A549 (cell line): ENCODE data around the gene PDCD6IP. TPM values are rescaled to one million over a fixed set of nuclear protein-coding genes. Genes with fewer than 3 reads are reported as not detected.

Experiments used
- ATAC-seq, 2 experiments: fragments of 200-7000 bp in 1 of 2; fragments of >200 bp in 1 of 2; cut with Nextera tagmentation in 1 of 2; cut with Tn5 transposase in 1 of 2; 3 replicates each; pipeline versions ENCODE4 v1.8.0 to v1.9.1; 2018 to 2020; ENCODE audit warnings: mild to moderate bottlenecking in 1 of 2, moderate library complexity in 1 of 2
- CTCF ChIA-PET: fragments of 300-600 bp; sonication (Branson Sonifier 250); formaldehyde crosslinking; extraction: SDS; loops from one replicate; lab custom pipeline; 2021; ENCODE audit warnings: antibody characterized with exemption, inconsistent platforms; lab: Yijun Ruan, JAX
- POLR2A ChIA-PET: fragments of 350-600 bp; formaldehyde crosslinking; extraction: SDS; loops from one replicate; lab custom pipeline; 2021; ENCODE audit warnings: antibody characterized with exemption, inconsistent platforms; lab: Yijun Ruan, JAX
- DNase-seq, 2 experiments: peaks; one replicate each; pipeline versions ENCODE4 v3.0.0 to v3.0.0-alpha.2; 2011 to 2016; ENCODE audit warnings: low read depth in 1 of 2, low spot score in 1 of 2
- FAIRE-seq: peaks from 2 replicates; lab custom pipeline; 2011; peaks lifted over from hg19 to GRCh38; lab: Jason Lieb, UNC
- H3K27ac ChIP-seq, 2 experiments: fragments of >200 bp; sonication (Bioruptor Twin); formaldehyde crosslinking; 3 replicates each; pipeline ENCODE4 v1.5.1; 2016 to 2017
- H3K4me1 ChIP-seq: fragments of >200 bp; sonication (Bioruptor Twin); formaldehyde crosslinking; 3 replicates; pipeline ENCODE4 v1.6.1; 2016
- H3K4me2 ChIP-seq: fragments of >200 bp; sonication (Bioruptor Twin); formaldehyde crosslinking; 3 replicates; pipeline ENCODE4 v1.6.1; 2016
- H3K4me3 ChIP-seq: fragments of >200 bp; sonication (Bioruptor Twin); formaldehyde crosslinking; 3 replicates; pipeline ENCODE4 v1.5.1; 2016
- H3K9me3 ChIP-seq: fragments of >200 bp; sonication (Bioruptor Twin); formaldehyde crosslinking; 3 replicates; pipeline ENCODE4 v1.6.1; 2016
- BHLHE40 ChIP-seq: IDR thresholded peaks from 2 replicates; pipeline ENCODE4 v1.6.1; 2012; ENCODE audit warnings: low read depth, low read length, inconsistent platforms
- CBX8 ChIP-seq: fragments of 200-600 bp; sonication (generic); IDR thresholded peaks from 2 replicates; pipeline ENCODE4 v1.6.1; 2016
- CHD2 ChIP-seq: fragments of 150-350 bp; IDR thresholded peaks from 2 replicates; pipeline ENCODE4 v1.6.1; 2014; ENCODE audit warnings: low read length; ENCODE audit not compliant: partially characterized antibody
- CHD4 ChIP-seq: fragments of 200-600 bp; sonication (generic); IDR thresholded peaks from 2 replicates; pipeline ENCODE4 v1.6.1; 2016; ENCODE audit warnings: antibody characterized with exemption, mild to moderate bottlenecking, borderline replicate concordance
- EHF ChIP-seq: fragments of 250-450 bp; sonication (Bioruptor Pico); IDR thresholded peaks from 2 replicates; pipeline ENCODE4 v1.5.0; 2020; ENCODE audit warnings: mild to moderate bottlenecking
- EHMT2 ChIP-seq: fragments of 200-600 bp; sonication (generic); IDR thresholded peaks from 2 replicates; pipeline ENCODE4 v1.6.1; 2016; ENCODE audit warnings: antibody characterized with exemption, low read depth, mild to moderate bottlenecking, moderate library complexity
- ELK1 ChIP-seq: fragments of 150-350 bp; IDR thresholded peaks from 2 replicates; pipeline ENCODE4 v1.6.1; 2014; ENCODE audit warnings: low read depth, mild to moderate bottlenecking, low read length
- EP300 ChIP-seq, 2 experiments: fragments of >200 bp; sonication (Bioruptor Twin); formaldehyde crosslinking; IDR thresholded peaks; 2 replicates in 1 of 2; 3 replicates in 1 of 2; pipeline ENCODE4 v1.6.1; 2016 to 2017
- ESRRA ChIP-seq: fragments of 150-350 bp; IDR thresholded peaks from 2 replicates; pipeline ENCODE4 v1.6.1; 2014; ENCODE audit warnings: mild to moderate bottlenecking, low read length, borderline replicate concordance
- FOSB ChIP-seq: fragments of 250-450 bp; sonication (Bioruptor Pico); IDR thresholded peaks from 2 replicates; pipeline ENCODE4 v1.5.0; 2020; ENCODE audit warnings: mild to moderate bottlenecking, moderate library complexity
- FOSL2 ChIP-seq, 2 experiments: fragments of 450-650 bp in 1 of 2; fragments of >200 bp in 1 of 2; sonication (Bioruptor Twin) in 1 of 2; formaldehyde crosslinking; IDR thresholded peaks; 2 replicates each; pipeline versions ENCODE4 v1.5.0 to v1.6.1; 2016 to 2020; ENCODE audit warnings: mild to moderate bottlenecking in 1 of 2, moderate library complexity in 1 of 2
- HDAC2 ChIP-seq: fragments of 200-600 bp; sonication (generic); IDR thresholded peaks from 2 replicates; pipeline ENCODE4 v1.6.1; 2016
- JUNB ChIP-seq: fragments of >200 bp; sonication (Bioruptor Twin); formaldehyde crosslinking; IDR thresholded peaks from 2 replicates; pipeline ENCODE4 v1.6.1; 2016
- KDM1A ChIP-seq: fragments of 200-600 bp; sonication (generic); IDR thresholded peaks from 2 replicates; pipeline ENCODE4 v1.6.1; 2016; ENCODE audit warnings: low read depth, mild to moderate bottlenecking
- MAFK ChIP-seq: fragments of 450-650 bp; IDR thresholded peaks from 2 replicates; pipeline ENCODE4 v1.6.1; 2014; ENCODE audit not compliant: partially characterized antibody
- MAX ChIP-seq: IDR thresholded peaks from 2 replicates; pipeline ENCODE4 v1.6.1; 2012
- MAZ ChIP-seq: fragments of 150-350 bp; IDR thresholded peaks from 2 replicates; pipeline ENCODE4 v1.6.1; 2014; ENCODE audit warnings: antibody characterized with exemption, low read depth, low read length, borderline replicate concordance
- MYC ChIP-seq: IDR thresholded peaks from 2 replicates; pipeline ENCODE4 v1.6.1; 2012; ENCODE audit warnings: mild to moderate bottlenecking, inconsistent platforms, low read length, improper control_type of control experiment, borderline replicate concordance
- NFE2L2 ChIP-seq: fragments of 150-350 bp; conservative IDR thresholded peaks from 2 replicates; pipeline ENCODE4 v1.6.1; 2014; ENCODE audit warnings: low read length
- NR3C1 ChIP-seq: fragments of >200 bp; sonication (Bioruptor Twin); formaldehyde crosslinking; IDR thresholded peaks from 3 replicates; pipeline ENCODE4 v1.6.1; 2017
- POLR2A ChIP-seq: IDR thresholded peaks from 2 replicates; pipeline ENCODE4 v1.6.1; 2012; ENCODE audit warnings: mild to moderate bottlenecking, low read length
- RARB ChIP-seq: fragments of 250-450 bp; sonication (Bioruptor Pico); IDR thresholded peaks from 2 replicates; pipeline ENCODE4 v1.8.0; 2021; ENCODE audit warnings: mild to moderate bottlenecking, moderate library complexity
- RFX5 ChIP-seq: fragments of 450-650 bp; IDR thresholded peaks from 2 replicates; pipeline ENCODE4 v1.7.1; 2014; ENCODE audit warnings: antibody characterized with exemption, mild to moderate bottlenecking, moderate library complexity
- SMC3 ChIP-seq: fragments of >200 bp; sonication (Bioruptor Twin); formaldehyde crosslinking; IDR thresholded peaks from 3 replicates; pipeline ENCODE4 v1.6.1; 2018; ENCODE audit warnings: inconsistent platforms
- SREBF2 ChIP-seq: fragments of 450-650 bp; IDR thresholded peaks from 2 replicates; pipeline ENCODE4 v1.6.1; 2014; ENCODE audit warnings: mild to moderate bottlenecking, moderate library complexity
- TP53 ChIP-seq: fragments of 250-450 bp; sonication (Bioruptor Pico); IDR thresholded peaks from 2 replicates; pipeline ENCODE4 v1.5.0; 2021; ENCODE audit warnings: mild to moderate bottlenecking, moderate library complexity
- USF2 ChIP-seq: fragments of 450-650 bp; IDR thresholded peaks from 2 replicates; pipeline ENCODE4 v1.6.1; 2014; ENCODE audit warnings: antibody characterized with exemption
- ZNF302 ChIP-seq: fragments of 250-450 bp; sonication (Bioruptor Pico); IDR thresholded peaks from 2 replicates; pipeline ENCODE4 v1.9.0; 2021; ENCODE audit warnings: inconsistent platforms, mild to moderate bottlenecking, moderate library complexity
- WGBS: methylation state at CpG from one replicate; pipeline ENCODE4 v1.1.6; 2017; ENCODE audit errors: missing lambda C conversion rate; 5-methylcytosine and 5-hydroxymethylcytosine counted together
- polyA plus RNA-seq, 4 experiments: library from polyadenylated mRNA; depleted of rRNA in 3 of 4; stranded (reverse); fragments of >200 nt; fragmentation: RNase III in 1 of 4; extraction: RNeasy Plus Mini Kit Qiagen cat#74134 plus additional on column Dnase treatment in 1 of 4; gene quantifications; 2 replicates in 3 of 4; 3 replicates in 1 of 4; pipeline ENCODE4 v1.2.3, GENCODE V29; 2011 to 2017
- TF ChIP-seq, protein P1 (sequence below): fragments of >200 bp; sonication (Bioruptor Twin); formaldehyde crosslinking; IDR thresholded peaks from 2 replicates; pipeline ENCODE4 v1.6.1; 2016
- TF ChIP-seq, protein P2 (sequence below): fragments of 200-600 bp; sonication (generic); IDR thresholded peaks from 2 replicates; pipeline ENCODE4 v1.6.1; 2016; ENCODE audit warnings: antibody characterized with exemption, mild to moderate bottlenecking, moderate library complexity

The PDCD6IP gene
- polyA plus RNA-seq, 2 of the 4 experiments (the other 2 are of a cell fraction): 145 to 221 TPM

DNA sequence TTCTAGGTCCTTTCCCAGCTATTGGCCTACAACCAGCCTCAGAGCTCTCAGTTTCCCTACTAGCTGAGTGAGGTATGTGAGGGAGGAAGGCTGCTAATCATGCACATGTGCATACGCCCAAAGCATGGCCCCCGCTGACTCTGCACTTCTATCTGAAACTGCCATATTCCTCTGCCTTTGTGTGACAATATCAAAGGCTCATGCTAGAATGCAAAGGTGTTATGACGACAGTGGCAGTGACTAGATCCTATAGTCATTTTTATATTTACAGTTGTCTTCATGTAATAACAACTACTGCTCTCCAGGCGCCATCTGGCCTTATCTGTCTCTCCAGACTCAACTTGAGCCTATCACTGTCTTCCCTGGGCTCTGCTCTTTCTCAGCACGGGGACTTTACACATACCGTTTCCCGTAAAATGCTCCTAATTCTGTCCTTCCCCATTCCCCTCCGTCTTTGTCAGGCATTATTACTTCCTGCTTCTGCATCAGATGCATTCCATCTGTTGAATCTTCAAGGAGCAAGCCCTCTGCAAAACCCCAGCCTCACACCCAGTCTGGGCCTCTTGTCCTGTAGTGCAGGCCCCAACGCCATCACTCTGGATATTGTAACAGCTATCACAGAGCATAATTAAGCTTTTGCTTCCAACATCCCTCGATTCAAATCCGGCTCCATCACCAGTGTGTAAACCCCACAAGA lies 102.5 kb downstream of the PDCD6IP start:
- CTCF ChIA-PET: interaction anchor here (1.0 to 1.6 kb wide), 2 partner anchors 359 to 783 kb away, joined by 3 to 5 read pairs; no protein-coding TSS in a partner anchor
- Histone ChIP-seq H3K4me2 (no peak overlapping the region), H3K4me3 (no peak overlapping the region), H3K9me3 (no peaks in the 10 kb centered on the region), H3K4me1 (no peaks in the 10 kb centered on the region), H3K27ac (no peak overlapping the region)
- WGBS: 83% methylated on average over 11 of the region's 11 CpGs
- TF ChIP-seq EHMT2 (no peak), JUNB (no peak), ELK1 (no peak), ESRRA (no peak), KDM1A (no peak), CHD2 (no peak), FOSB (CRISPR knock-in tag) (no peak), SREBF2 (no peak), MAX (no peak)
- TF ChIP-seq, protein P1, sequence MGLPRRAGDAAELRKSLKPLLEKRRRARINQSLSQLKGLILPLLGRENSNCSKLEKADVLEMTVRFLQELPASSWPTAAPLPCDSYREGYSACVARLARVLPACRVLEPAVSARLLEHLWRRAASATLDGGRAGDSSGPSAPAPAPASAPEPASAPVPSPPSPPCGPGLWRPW: no peak
- FAIRE-seq (no peak), ATAC-seq (no peak), DNase-seq (no peak)
- POLR2A ChIA-PET: no interaction called here

DNA sequence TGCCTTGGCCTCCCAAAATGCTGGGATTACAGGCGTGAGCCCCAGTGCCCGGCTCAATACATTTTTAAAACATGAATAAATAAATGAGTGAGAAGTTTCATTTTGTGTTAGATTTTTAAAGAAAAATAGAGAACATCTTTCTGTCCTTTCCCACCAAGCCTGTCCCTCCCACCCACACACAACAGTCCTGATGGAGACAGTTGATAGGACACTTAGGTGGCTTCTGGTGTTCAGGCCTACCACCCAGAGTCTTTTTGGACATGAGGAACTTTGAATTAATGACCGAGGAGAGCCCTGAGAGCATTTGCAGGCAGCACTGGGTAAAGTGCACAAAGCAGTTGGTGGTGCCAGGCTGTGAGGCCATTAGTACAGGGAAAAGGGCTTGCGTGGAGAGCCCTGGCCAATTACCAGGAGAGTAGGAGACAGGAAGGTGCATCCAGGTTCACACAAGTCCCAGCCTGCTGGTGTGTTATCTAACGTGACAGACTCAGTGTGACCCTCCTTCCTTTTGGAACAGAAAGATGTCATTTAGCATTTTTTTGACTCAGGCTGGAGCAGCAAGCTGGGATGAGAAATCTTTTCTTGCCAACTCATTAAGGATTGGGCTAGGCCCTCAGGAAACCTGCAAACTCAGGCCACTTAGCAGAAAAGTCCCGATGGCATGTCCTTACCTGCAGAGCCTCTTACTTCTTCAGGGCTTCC lies 103.6 kb downstream of the PDCD6IP start:
- CTCF ChIA-PET: interaction anchor here (0.6 to 1.6 kb wide), 3 partner anchors 782 to 1183 kb away, joined by 3 to 5 read pairs (median 3); no protein-coding TSS in a partner anchor
- ATAC-seq (no peak), FAIRE-seq (no peak)

GRCh38 chr3:33904730-33905129 lies 106.3 kb downstream of the PDCD6IP start:
- ChIA-PET CTCF (interaction anchor here (2.8 kb wide), 1 partner anchor 21 kb away, joined by 13 read pairs; no protein-coding TSS in a partner anchor), POLR2A (no interaction called here)
- ATAC-seq (no peak), FAIRE-seq (no peak), DNase-seq (no peak)
- no peak overlapping the region for H3K4me3 ChIP-seq
- H3K27ac ChIP-seq: no peak overlapping the region
- no peak overlapping the region for H3K4me2 ChIP-seq
- H3K4me1 ChIP-seq: no peaks in the 10 kb centered on the region
- 72% methylated on average over 3 of the region's 3 CpGs for WGBS
- H3K9me3 ChIP-seq: no peaks in the 10 kb centered on the region
- TF ChIP-seq EP300 (IDR thresholded peaks at IDR 0.05) (no peak), MAX (no peak), CHD2 (no peak), CHD4 (no peak), TP53 (CRISPR knock-in tag) (no peak), MAZ (no peak), USF2 (no peak), FOSL2 (IDR thresholded peaks at IDR 0.05) (no peak), FOSL2 (CRISPR knock-in tag; IDR thresholded peaks at IDR 0.05) (no peak), MYC (no peak), EHMT2 (no peak), RARB (CRISPR knock-in tag) (no peak)
- TF ChIP-seq, protein P2, sequence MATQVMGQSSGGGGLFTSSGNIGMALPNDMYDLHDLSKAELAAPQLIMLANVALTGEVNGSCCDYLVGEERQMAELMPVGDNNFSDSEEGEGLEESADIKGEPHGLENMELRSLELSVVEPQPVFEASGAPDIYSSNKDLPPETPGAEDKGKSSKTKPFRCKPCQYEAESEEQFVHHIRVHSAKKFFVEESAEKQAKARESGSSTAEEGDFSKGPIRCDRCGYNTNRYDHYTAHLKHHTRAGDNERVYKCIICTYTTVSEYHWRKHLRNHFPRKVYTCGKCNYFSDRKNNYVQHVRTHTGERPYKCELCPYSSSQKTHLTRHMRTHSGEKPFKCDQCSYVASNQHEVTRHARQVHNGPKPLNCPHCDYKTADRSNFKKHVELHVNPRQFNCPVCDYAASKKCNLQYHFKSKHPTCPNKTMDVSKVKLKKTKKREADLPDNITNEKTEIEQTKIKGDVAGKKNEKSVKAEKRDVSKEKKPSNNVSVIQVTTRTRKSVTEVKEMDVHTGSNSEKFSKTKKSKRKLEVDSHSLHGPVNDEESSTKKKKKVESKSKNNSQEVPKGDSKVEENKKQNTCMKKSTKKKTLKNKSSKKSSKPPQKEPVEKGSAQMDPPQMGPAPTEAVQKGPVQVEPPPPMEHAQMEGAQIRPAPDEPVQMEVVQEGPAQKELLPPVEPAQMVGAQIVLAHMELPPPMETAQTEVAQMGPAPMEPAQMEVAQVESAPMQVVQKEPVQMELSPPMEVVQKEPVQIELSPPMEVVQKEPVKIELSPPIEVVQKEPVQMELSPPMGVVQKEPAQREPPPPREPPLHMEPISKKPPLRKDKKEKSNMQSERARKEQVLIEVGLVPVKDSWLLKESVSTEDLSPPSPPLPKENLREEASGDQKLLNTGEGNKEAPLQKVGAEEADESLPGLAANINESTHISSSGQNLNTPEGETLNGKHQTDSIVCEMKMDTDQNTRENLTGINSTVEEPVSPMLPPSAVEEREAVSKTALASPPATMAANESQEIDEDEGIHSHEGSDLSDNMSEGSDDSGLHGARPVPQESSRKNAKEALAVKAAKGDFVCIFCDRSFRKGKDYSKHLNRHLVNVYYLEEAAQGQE: no peak

More for the DNA sequence above, 103.6 kb downstream of the PDCD6IP start:
- WGBS: 65% methylated on average over 6 of the region's 6 CpGs
- no peaks in the 10 kb centered on the region for H3K9me3 ChIP-seq
- DNase-seq: no peak
- no peak overlapping the region for H3K4me2 ChIP-seq
- H3K27ac ChIP-seq: no peak overlapping the region
- TF ChIP-seq SMC3: no peak
- TF ChIP-seq RFX5: no peak
- TF ChIP-seq ZNF302 (CRISPR knock-in tag): no peak
- TF ChIP-seq CBX8: no peak
- no peak for TF ChIP-seq NFE2L2
- no peak for TF ChIP-seq TP53 (CRISPR knock-in tag)
- no peak for TF ChIP-seq EHMT2
- no peak for TF ChIP-seq EHF (CRISPR knock-in tag)
- TF ChIP-seq HDAC2: no peak
- TF ChIP-seq MAX: no peak
- TF ChIP-seq MAFK: no peak
- TF ChIP-seq NR3C1: no peak
- no peak for TF ChIP-seq CHD2
- no peak for TF ChIP-seq BHLHE40
- TF ChIP-seq POLR2A: no peak
- no peaks in the 10 kb centered on the region for H3K4me1 ChIP-seq
- no peak overlapping the region for H3K4me3 ChIP-seq
- POLR2A ChIA-PET: no interaction called here
